ENCODE results near the gene PPP1R13B. TPM values are rescaled to one million over a fixed set of nuclear protein-coding genes. Genes with fewer than 3 reads are reported as not detected.

Gene PPP1R13B
- total and polyA plus RNA-seq, 2 experiments from 2014 or later, result 88.5 to 124 TPM

GRCh38 chr14:103763730-103764488 lies 83.5 kb downstream of the PPP1R13B start:
- Histone ChIP-seq H3K9me3 (ENCODE audit: low read depth) (no peaks in the 10 kb centered on the region), H3K36me3 (peaks cover 24% of the 10 kb centered on the region), H3K4me1 (ENCODE audit: low read depth) (no peaks in the 10 kb centered on the region), H3K4me3 (no peak overlapping the region), H3K27me3 (no peaks in the 10 kb centered on the region), H3K27ac (no peak overlapping the region)
- DNase-seq (ENCODE audit: low read depth in 1 of 2, low spot score in 1 of 2), result no peak
- TF ChIP-seq, protein P1, sequence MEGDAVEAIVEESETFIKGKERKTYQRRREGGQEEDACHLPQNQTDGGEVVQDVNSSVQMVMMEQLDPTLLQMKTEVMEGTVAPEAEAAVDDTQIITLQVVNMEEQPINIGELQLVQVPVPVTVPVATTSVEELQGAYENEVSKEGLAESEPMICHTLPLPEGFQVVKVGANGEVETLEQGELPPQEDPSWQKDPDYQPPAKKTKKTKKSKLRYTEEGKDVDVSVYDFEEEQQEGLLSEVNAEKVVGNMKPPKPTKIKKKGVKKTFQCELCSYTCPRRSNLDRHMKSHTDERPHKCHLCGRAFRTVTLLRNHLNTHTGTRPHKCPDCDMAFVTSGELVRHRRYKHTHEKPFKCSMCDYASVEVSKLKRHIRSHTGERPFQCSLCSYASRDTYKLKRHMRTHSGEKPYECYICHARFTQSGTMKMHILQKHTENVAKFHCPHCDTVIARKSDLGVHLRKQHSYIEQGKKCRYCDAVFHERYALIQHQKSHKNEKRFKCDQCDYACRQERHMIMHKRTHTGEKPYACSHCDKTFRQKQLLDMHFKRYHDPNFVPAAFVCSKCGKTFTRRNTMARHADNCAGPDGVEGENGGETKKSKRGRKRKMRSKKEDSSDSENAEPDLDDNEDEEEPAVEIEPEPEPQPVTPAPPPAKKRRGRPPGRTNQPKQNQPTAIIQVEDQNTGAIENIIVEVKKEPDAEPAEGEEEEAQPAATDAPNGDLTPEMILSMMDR (IDR thresholded peaks at IDR 0.05; ENCODE audit: low read depth, low read length), result no peak

- Histone ChIP-seq H3K9me3 (ENCODE audit: low read depth) (no peaks in the 10 kb centered on the region), H3K27me3 (no peaks in the 10 kb centered on the region), H3K36me3 (peaks cover 31% of the 10 kb centered on the region), H3K27ac (no peak overlapping the region), H3K4me1 (ENCODE audit: low read depth) (no peaks in the 10 kb centered on the region), H3K4me3 (no peak overlapping the region)
- no peak for DNase-seq (ENCODE audit: low read depth in 1 of 2, low spot score in 1 of 2)
- TF ChIP-seq, protein P1 (IDR thresholded peaks at IDR 0.05; ENCODE audit: low read depth, low read length), result no peak
Observed at GRCh38 chr14:103762541-103762940, 84.8 kb downstream of the PPP1R13B start.

- Histone ChIP-seq H3K36me3 (peaks cover 36% of the 10 kb centered on the region), H3K4me3 (no peak overlapping the region), H3K27me3 (no peaks in the 10 kb centered on the region), H3K27ac (no peak overlapping the region), H3K4me1 (ENCODE audit: low read depth) (no peaks in the 10 kb centered on the region), H3K9me3 (ENCODE audit: low read depth) (no peaks in the 10 kb centered on the region)
- TF ChIP-seq, protein P1 (IDR thresholded peaks at IDR 0.05; ENCODE audit: low read depth, low read length), result no peak
- no peak for DNase-seq (ENCODE audit: low read depth in 1 of 2, low spot score in 1 of 2)
Observed at GRCh38 chr14:103762036-103762435, 85.3 kb downstream of the PPP1R13B start.

- no peaks in the 10 kb centered on the region for H3K4me1 ChIP-seq (ENCODE audit: low read depth)
- DNase-seq (ENCODE audit: low read depth in 1 of 2, low spot score in 1 of 2), result no peak
- TF ChIP-seq, protein P1 (IDR thresholded peaks at IDR 0.05; ENCODE audit: low read depth, low read length), result no peak
- peaks cover 27% of the 10 kb centered on the region for H3K36me3 ChIP-seq
- H3K27ac ChIP-seq, result peak overlapping the region; percentile 39
- H3K9me3 ChIP-seq (ENCODE audit: low read depth), result no peaks in the 10 kb centered on the region
- H3K27me3 ChIP-seq, result no peaks in the 10 kb centered on the region
- no peak overlapping the region for H3K4me3 ChIP-seq
Observed at GRCh38 chr14:103758059-103758776, 89.2 kb downstream of the PPP1R13B start.

GRCh38 chr14:103755060-103755459 lies 92.3 kb downstream of the PPP1R13B start:
- no peaks in the 10 kb centered on the region for H3K27me3 ChIP-seq
- H3K4me3 ChIP-seq, result no peak overlapping the region
- TF ChIP-seq, protein P1 (IDR thresholded peaks at IDR 0.05; ENCODE audit: low read depth, low read length), result no peak
- no peak for DNase-seq (ENCODE audit: low read depth in 1 of 2, low spot score in 1 of 2)
- H3K4me1 ChIP-seq (ENCODE audit: low read depth), result no peaks in the 10 kb centered on the region
- H3K36me3 ChIP-seq, result peaks cover 52% of the 10 kb centered on the region
- H3K9me3 ChIP-seq (ENCODE audit: low read depth), result no peaks in the 10 kb centered on the region
- no peak overlapping the region for H3K27ac ChIP-seq

Measured in cardiac muscle cell (in vitro differentiated cells and primary cell).